Activated CD4-positive, alpha-beta memory T cell treated with anti-CD3 and anti-CD28 coated beads, Interleukin-2, amount 10 ng/mL, durations not matched to agents 7 days and 5 days (primary cell): ENCODE measurements around the gene MAP7. TPM values are rescaled to one million over a fixed set of nuclear protein-coding genes. Genes with fewer than 3 reads are reported as not detected.

ENCODE experiments used
- CTCF ChIA-PET: fragments of 350-600 bp; sonication (Branson Sonifier 250); formaldehyde crosslinking; loops from one replicate; lab custom pipeline; 2021; ENCODE audit warnings: antibody characterized with exemption, inconsistent platforms; lab: Charles Lee
- POLR2A ChIA-PET: fragments of 350-600 bp; sonication (Branson Sonifier 250); formaldehyde crosslinking; loops from one replicate; lab custom pipeline; 2021; ENCODE audit warnings: antibody characterized with exemption; lab: Charles Lee
- DNase-seq: peaks from one replicate; pipeline ENCODE4 v3.0.0-alpha.2; 2020
- H3K27ac Mint-ChIP-seq: one replicate; pipeline ENCODE4 v1.8.0; 2021; ENCODE audit warnings: mild to moderate bottlenecking, mixed read lengths
- H3K27me3 Mint-ChIP-seq: one replicate; pipeline ENCODE4 v1.8.0; 2021; ENCODE audit warnings: mixed read lengths
- H3K36me3 Mint-ChIP-seq: one replicate; pipeline ENCODE4 v1.8.0; 2021; ENCODE audit warnings: low read depth, mixed read lengths
- H3K4me1 Mint-ChIP-seq: one replicate; pipeline ENCODE4 v1.8.0; 2021; ENCODE audit warnings: mixed read lengths
- H3K4me3 Mint-ChIP-seq: one replicate; pipeline ENCODE4 v1.8.0; 2021; ENCODE audit warnings: mild to moderate bottlenecking, mixed read lengths
- H3K9me3 Mint-ChIP-seq: one replicate; pipeline ENCODE4 v1.8.0; 2021; ENCODE audit warnings: mixed read lengths
- total RNA-seq, 2 experiments: library from RNA; stranded (reverse); gene quantifications; one replicate each; pipeline ENCODE4 v1.2.3, GENCODE V29; 2021

Gene MAP7
- total RNA-seq, 2 experiments from 2014 or later: 1.4 to 1.8 TPM

DNA sequence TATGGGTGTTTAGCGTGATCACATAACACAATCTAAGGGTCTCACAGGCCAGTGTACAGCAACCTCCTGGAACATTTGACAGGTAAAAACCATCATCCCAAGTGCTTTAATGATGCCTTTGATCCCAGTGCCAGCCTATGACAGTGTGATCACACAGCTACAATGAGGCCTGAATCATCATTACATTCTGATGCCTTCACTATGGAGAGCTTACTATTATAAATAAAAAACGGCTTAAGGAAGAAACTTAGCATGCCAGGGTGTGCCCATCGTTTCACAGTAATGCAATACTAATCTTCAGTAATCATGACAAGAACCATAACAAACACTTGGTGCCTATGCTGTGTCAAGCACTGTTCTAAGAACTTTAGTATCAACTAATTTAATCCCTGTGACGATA, 11.4 kb downstream of the MAP7 start:
- peaks cover 14% of the 10 kb centered on the region for H3K27me3 Mint-ChIP-seq
- no peak for DNase-seq
- no peak overlapping the region for H3K27ac Mint-ChIP-seq
- no peak overlapping the region for H3K4me3 Mint-ChIP-seq
- ChIA-PET POLR2A (no interaction called here), CTCF (interaction anchor here (1.7 kb wide), 1 partner anchor 253 kb away, joined by 3 read pairs; the partner anchor contains the start of gene MAP3K5)
- no peaks in the 10 kb centered on the region for H3K9me3 Mint-ChIP-seq
- no peaks in the 10 kb centered on the region for H3K36me3 Mint-ChIP-seq
- H3K4me1 Mint-ChIP-seq: peaks cover 3% of the 10 kb centered on the region

DNA sequence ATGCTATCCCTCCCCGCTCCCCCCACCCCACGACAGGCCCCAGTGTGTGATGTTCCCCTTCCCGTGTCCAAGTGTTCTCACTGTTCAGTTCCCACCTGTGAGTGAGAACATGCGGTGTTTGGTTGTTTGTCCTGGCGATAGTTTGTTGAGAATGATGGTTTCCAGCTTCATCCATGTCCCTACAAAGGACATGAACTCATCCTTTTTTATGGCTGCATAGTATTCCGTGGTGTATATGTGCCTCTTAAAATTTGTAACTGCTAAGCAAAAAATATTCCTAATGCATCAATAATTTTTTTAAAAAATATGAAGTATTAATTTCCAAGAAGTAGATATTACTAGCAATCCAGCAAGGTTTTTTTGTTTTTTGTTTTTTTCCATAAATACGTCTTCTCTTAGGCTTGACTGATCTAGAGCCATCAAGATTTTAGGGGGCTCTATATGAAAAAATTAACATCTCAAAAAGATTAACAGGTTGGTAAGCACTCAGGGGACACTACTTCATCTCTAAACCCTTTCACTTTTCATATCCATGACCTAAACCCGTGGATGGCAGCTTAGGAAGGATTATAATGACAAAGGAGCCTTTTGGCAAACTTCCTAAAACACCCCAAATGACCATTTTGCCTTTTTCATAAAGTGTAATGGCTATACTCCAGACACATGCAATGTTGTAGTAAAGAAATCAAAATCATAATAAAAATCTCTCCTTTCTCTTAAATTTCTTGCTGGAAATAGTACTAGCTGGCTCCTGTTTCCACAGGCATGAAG, 14.2 kb downstream of the MAP7 start:
- H3K4me1 Mint-ChIP-seq: peaks cover 3% of the 10 kb centered on the region
- H3K36me3 Mint-ChIP-seq: no peaks in the 10 kb centered on the region
- CTCF ChIA-PET: no interaction called here
- no peak overlapping the region for H3K27ac Mint-ChIP-seq
- no peak for DNase-seq
- POLR2A ChIA-PET: no interaction called here
- H3K4me3 Mint-ChIP-seq: no peak overlapping the region
- no peaks in the 10 kb centered on the region for H3K9me3 Mint-ChIP-seq
- peaks cover 14% of the 10 kb centered on the region for H3K27me3 Mint-ChIP-seq

DNA sequence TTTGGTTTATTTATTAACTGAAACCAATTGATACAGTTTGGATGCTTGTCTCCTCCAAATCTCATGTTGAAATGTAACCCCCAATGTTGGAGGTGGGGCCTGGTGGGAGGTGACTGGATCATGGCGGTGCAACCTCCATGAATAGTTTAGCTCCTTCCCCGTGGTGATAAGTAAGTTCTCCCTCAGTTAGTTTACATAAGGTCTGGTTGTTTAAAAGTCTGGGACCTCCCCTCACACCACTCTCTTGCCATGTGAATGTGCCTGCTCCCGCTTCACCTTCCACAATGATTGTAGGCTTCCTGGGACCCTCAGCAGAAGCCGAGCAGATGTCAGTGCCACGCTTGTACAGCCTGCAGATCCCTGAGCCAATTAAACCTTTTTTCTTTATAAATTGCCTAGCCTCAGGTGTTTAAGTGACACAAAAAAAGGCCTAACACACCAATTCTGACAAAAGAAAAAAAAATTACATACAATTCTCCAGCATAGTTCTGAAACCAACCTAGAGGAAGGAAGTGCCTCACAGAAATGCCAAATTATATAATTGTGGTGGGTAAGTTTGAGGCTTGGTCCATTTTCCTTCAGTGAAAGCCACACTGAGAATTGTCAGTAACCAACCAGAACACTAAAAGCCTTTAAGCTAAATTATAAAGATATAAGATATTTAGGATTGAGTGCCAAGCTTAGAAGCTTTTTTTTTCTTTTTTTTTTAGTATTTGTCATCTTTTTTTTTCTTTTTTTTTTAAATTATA, 15.0 kb downstream of the MAP7 start:
- DNase-seq: no peak
- H3K9me3 Mint-ChIP-seq: no peaks in the 10 kb centered on the region
- H3K36me3 Mint-ChIP-seq: no peaks in the 10 kb centered on the region
- H3K4me1 Mint-ChIP-seq: peaks cover 3% of the 10 kb centered on the region
- H3K4me3 Mint-ChIP-seq: no peak overlapping the region
- peaks cover 14% of the 10 kb centered on the region for H3K27me3 Mint-ChIP-seq
- no peak overlapping the region for H3K27ac Mint-ChIP-seq
- POLR2A ChIA-PET: no interaction called here
- CTCF ChIA-PET: no interaction called here

DNA sequence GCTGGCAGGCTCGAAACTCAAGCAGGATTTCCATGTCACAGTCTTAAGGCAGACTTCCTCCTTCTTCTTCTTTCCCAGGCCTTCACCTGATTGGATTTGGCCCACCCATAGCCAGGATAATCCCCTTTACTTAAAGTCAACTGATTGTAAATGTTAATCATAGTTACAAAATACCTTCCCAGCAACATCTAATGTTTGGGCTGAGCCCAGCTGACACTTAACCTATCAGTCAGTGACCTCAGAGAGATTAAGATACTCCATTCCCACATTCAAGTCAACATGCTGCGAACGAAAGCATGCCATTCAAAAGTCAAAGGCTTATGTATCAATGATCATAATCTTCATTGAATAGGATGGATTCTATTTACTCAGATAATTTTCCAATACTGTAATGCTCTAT, 16.0 kb downstream of the MAP7 start:
- H3K27me3 Mint-ChIP-seq: peaks cover 15% of the 10 kb centered on the region
- H3K4me1 Mint-ChIP-seq: peaks cover 3% of the 10 kb centered on the region
- CTCF ChIA-PET: no interaction called here

DNA sequence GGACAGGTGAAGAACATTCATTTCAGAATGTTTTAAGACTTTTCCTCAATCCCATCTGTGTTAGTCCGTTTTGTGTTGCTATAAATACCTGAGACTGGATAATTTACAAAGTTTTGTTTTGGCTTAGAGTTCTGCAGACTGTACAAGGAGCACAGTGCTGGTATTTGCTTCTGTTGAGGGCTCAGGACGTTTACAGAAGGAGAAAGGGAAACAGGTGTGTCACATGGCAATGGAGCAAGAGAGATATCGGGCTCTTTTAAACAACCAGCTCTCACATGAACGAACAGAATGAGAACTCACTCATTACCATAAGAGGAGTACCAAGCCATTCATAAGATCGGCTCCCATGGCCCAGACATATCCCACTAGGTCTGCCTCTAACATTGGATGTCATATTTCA, 16.7 kb downstream of the MAP7 start:
- Mint-ChIP-seq H3K27ac (no peak overlapping the region), H3K9me3 (no peaks in the 10 kb centered on the region), H3K4me1 (peaks cover 3% of the 10 kb centered on the region), H3K4me3 (no peak overlapping the region), H3K27me3 (peaks cover 16% of the 10 kb centered on the region), H3K36me3 (no peaks in the 10 kb centered on the region)
- ChIA-PET CTCF (no interaction called here), POLR2A (no interaction called here)
- DNase-seq: no peak

More for the DNA sequence above, 16.0 kb downstream of the MAP7 start:
- Mint-ChIP-seq H3K27ac (no peak overlapping the region), H3K4me3 (no peak overlapping the region), H3K36me3 (no peaks in the 10 kb centered on the region), H3K9me3 (no peaks in the 10 kb centered on the region)
- POLR2A ChIA-PET: no interaction called here
- DNase-seq: no peak

DNA sequence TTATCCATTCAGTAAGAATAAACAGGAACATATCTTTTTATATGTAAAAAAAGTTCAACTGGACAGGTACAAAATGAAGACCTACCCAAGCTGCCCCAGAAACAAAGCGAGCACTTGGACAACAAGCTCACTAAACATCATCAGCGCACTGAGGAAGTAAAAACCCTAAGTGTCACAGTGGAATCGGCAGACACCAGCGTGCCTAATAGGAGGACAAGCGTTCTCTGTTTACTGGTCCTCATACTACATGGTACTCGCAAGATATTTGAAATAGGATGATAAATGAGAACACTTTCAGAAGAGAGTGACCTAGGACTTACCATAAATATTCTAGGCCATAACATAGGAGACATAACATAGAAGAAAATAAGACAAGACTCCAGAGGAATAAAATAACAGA, 18.2 kb downstream of the MAP7 start:
- Mint-ChIP-seq H3K27me3 (peaks cover 17% of the 10 kb centered on the region), H3K9me3 (no peaks in the 10 kb centered on the region), H3K4me1 (peaks cover 7% of the 10 kb centered on the region), H3K36me3 (no peaks in the 10 kb centered on the region), H3K4me3 (no peak overlapping the region), H3K27ac (no peak overlapping the region)
- ChIA-PET CTCF (no interaction called here), POLR2A (no interaction called here)
- DNase-seq: no peak

DNA sequence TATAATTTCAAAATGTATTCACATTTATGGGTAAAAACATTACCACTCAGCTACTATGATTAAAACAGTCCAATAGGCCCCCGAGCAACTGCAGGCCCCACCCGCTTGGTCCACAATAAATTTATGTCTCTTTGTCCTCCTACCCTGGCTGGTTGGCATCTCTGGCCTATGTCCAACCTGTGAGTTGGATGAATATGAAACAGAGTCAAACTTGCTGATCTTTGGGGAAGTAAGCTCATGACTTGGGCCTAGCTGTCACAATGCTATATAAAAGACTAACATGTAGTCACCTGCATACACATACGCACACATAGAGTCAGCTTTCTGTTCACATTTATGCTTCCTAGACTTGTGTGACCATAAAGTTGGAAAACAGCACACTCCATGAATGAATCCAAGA, 20.5 kb downstream of the MAP7 start:
- H3K9me3 Mint-ChIP-seq: no peaks in the 10 kb centered on the region
- H3K36me3 Mint-ChIP-seq: no peaks in the 10 kb centered on the region
- peaks cover 20% of the 10 kb centered on the region for H3K27me3 Mint-ChIP-seq
- no peak overlapping the region for H3K27ac Mint-ChIP-seq
- H3K4me3 Mint-ChIP-seq: no peak overlapping the region
- no peak for DNase-seq
- peaks cover 20% of the 10 kb centered on the region for H3K4me1 Mint-ChIP-seq
- ChIA-PET CTCF (no interaction called here), POLR2A (no interaction called here)

DNA sequence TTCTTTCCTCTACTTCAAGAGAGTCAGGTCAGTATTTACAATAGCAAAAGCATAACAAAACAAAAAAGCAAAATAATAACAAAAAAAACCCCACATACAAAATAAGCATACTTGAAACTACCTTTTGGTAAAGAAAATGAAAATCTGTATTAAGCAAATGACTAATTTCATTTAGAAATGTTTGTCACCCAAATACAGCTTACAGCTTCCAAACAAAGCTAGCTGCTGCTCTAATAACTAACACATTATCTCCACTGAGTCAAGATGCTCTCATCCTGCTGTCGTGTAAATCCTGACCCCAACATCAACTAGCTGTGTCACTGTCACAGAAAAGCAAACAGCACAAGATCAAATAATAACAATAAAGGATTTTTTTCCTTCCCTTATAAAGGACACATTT, 21.7 kb downstream of the MAP7 start:
- H3K36me3 Mint-ChIP-seq: no peaks in the 10 kb centered on the region
- peaks cover 20% of the 10 kb centered on the region for H3K4me1 Mint-ChIP-seq
- ChIA-PET POLR2A (no interaction called here), CTCF (no interaction called here)
- peaks cover 16% of the 10 kb centered on the region for H3K27me3 Mint-ChIP-seq
- H3K27ac Mint-ChIP-seq: no peak overlapping the region
- no peak for DNase-seq
- no peak overlapping the region for H3K4me3 Mint-ChIP-seq
- H3K9me3 Mint-ChIP-seq: no peaks in the 10 kb centered on the region

DNA sequence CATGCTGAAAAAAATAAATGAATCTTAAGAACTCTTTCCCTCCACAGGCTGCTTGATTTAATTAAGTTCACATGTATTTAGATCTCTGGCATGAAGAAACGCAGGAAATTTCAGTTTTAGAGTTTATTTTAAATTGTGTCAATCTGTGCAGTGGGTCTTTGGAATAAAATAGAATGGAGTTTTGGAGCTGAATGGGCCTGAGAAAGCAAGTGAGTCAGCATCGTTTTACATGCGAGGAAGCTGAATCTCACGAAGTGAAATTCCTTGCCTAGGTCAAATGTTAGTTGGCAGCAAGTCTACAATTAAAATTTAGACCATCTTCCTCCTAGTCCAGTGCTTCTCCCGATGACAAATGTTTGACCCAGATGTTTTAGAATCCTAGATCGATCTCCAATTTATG, 22.4 kb downstream of the MAP7 start:
- Mint-ChIP-seq H3K9me3 (no peaks in the 10 kb centered on the region), H3K36me3 (no peaks in the 10 kb centered on the region), H3K27ac (no peak overlapping the region), H3K27me3 (peaks cover 16% of the 10 kb centered on the region), H3K4me3 (no peak overlapping the region), H3K4me1 (peaks cover 20% of the 10 kb centered on the region)
- DNase-seq: no peak
- POLR2A ChIA-PET: no interaction called here
- CTCF ChIA-PET: no interaction called here

DNA sequence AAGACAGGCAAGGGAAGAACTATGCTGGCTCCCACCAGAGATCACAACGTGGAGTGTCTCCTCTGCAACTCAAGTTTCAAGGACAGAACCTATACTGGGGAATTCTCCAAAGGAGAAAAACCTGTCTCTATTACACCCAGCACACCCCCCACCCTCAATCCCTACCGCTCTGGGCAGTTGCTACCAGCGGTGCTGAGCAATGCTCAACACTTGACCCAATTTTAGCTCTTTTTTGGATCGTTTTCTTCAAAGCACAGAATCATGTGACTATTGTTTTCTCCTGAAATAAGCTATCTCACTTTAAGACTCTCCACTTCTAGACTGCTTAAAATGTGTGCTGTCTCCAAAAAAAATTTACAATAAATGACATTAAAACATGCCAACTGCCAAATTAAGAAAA, 23.3 kb downstream of the MAP7 start:
- H3K27me3 Mint-ChIP-seq: peaks cover 16% of the 10 kb centered on the region
- ChIA-PET CTCF (interaction anchor here (1.8 kb wide), 1 partner anchor 23 kb away, joined by 7 read pairs; the partner anchor contains the start of gene MAP7), POLR2A (interaction anchor here (0.6 kb wide), 1 partner anchor 825 kb away, joined by 3 read pairs; no protein-coding TSS in a partner anchor)
- H3K4me3 Mint-ChIP-seq: no peak overlapping the region
- H3K9me3 Mint-ChIP-seq: no peaks in the 10 kb centered on the region
- DNase-seq: no peak
- H3K36me3 Mint-ChIP-seq: no peaks in the 10 kb centered on the region
- H3K27ac Mint-ChIP-seq: no peak overlapping the region
- peaks cover 20% of the 10 kb centered on the region for H3K4me1 Mint-ChIP-seq

DNA sequence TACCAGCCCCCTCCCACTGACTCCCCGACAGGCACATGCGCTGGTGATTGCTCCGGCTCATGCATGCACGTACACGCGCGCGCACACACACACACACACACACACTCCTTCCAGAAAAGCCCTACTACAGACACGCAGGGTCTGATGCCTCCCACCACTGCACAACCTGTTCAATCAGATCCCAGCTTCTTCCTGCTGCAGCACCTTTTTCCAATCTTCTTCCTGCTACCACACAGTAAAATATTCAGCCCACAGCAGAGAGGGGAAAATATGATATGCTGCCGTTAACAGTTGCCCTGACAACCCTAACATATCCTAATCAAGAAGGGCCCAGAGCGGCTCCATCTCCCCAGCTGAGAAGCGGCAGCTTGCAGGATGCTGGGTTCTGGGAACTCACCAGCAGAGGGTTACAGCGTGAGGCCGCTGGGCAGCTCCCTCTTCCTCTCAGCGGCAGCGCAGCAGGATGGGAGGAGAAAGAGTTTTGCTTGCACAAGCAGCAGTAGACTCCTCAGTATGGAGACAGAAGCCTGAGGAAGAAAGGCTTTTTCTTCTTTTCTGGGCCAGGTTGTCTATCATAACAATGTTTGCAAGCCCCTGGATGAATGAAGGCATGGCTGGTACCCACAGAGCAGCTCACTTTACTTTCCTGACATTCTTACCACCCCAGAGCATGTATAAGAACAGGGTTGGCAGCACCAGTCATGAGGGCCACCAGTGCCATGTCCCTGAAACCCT, 23.9 kb downstream of the MAP7 start:
- CTCF ChIA-PET: interaction anchor here (0.7 to 2.2 kb wide), 4 partner anchors 11 to 37 kb away, joined by 3 to 8 read pairs (median 5); partner anchors contain the start of gene MAP7
- Mint-ChIP-seq H3K9me3 (no peaks in the 10 kb centered on the region), H3K27me3 (peaks cover 16% of the 10 kb centered on the region), H3K4me1 (peaks cover 20% of the 10 kb centered on the region), H3K36me3 (no peaks in the 10 kb centered on the region), H3K4me3 (no peak overlapping the region), H3K27ac (peak overlapping the region; percentile 9)
- DNase-seq: peak; percentile 53
- POLR2A ChIA-PET: interaction anchor here (0.6 kb wide), 2 partner anchors 90 to 824 kb away, joined by 3 to 4 read pairs; no protein-coding TSS in a partner anchor

DNA sequence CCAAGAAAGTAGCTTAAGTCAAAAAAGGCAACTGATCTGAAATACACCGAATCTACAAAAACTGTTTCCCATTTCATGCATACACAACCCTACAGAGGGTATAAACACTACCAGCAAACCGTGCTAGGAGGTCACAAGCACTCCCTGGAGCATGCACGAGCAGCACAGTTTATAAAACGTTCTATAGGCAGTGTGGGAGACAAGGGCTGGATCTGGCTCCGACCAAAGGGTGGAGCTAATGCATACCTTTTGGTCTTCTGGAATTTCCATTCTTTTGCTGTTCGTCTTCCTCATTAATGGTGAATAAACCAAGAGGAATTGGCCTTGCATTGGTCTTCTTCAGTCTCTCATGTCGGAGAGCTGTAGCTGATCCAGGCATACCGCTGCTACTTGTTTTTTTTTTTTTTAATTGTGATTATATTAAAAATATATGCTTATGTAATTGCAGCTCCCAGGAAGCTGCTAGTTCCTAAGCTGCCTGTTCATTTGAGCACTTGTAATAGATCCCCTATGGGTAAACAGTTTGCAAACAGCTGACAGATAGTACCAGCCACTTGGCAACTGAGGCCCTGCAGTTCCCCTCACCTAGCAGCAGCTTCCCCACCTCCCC, 24.5 kb downstream of the MAP7 start:
- no peak for DNase-seq
- no peaks in the 10 kb centered on the region for H3K9me3 Mint-ChIP-seq
- peaks cover 20% of the 10 kb centered on the region for H3K4me1 Mint-ChIP-seq
- H3K4me3 Mint-ChIP-seq: no peak overlapping the region
- no peak overlapping the region for H3K27ac Mint-ChIP-seq
- POLR2A ChIA-PET: interaction anchor here (0.6 kb wide), 1 partner anchor 90 kb away, joined by 4 read pairs; no protein-coding TSS in a partner anchor
- H3K36me3 Mint-ChIP-seq: no peaks in the 10 kb centered on the region
- peaks cover 18% of the 10 kb centered on the region for H3K27me3 Mint-ChIP-seq
- CTCF ChIA-PET: interaction anchor here (0.7 to 2.2 kb wide), 4 partner anchors 10 to 37 kb away, joined by 3 to 8 read pairs (median 5); partner anchors contain the start of gene MAP7
